CD4-positive, alpha-beta T cell treated with Interleukin-15 for 4 hours (primary cell): ENCODE measurements around the gene MRTFA.

ENCODE experiments used
- DNase-seq: peaks from one replicate; pipeline ENCODE4 v3.0.0-alpha.2; 2020; ENCODE audit warnings: low spot score

The MRTFA gene

DNA sequence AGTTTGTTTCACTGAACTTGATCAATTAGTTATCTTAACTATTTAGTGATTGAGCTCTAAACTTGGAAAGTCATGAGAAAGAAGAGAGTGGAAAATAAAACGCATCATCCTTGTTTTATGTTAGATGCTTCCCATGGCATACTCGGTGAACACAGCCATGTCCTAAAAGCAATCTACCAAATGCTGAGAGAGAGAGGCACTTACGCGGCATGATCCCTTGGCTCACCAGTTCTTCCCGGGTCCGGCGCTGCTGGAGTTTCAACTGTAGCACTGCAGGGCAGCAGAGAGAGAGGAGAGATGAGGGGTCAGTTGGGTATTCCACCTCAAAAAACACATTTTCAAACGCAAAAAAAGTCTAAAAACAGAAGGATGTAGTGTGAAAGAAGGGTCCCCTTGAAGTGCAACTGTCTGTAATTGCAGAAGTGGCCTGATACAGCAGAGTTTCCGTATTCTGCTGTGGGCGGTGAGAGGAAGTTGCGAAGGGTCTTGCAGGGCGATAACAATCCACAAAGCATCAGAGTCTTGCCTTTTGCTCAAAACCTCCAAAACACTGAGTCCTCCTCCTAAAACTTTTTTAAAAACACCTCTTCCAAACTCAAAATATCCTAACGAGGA is 173.4 kb downstream of the MRTFA start:
- DNase-seq: peak; percentile 53

DNA sequence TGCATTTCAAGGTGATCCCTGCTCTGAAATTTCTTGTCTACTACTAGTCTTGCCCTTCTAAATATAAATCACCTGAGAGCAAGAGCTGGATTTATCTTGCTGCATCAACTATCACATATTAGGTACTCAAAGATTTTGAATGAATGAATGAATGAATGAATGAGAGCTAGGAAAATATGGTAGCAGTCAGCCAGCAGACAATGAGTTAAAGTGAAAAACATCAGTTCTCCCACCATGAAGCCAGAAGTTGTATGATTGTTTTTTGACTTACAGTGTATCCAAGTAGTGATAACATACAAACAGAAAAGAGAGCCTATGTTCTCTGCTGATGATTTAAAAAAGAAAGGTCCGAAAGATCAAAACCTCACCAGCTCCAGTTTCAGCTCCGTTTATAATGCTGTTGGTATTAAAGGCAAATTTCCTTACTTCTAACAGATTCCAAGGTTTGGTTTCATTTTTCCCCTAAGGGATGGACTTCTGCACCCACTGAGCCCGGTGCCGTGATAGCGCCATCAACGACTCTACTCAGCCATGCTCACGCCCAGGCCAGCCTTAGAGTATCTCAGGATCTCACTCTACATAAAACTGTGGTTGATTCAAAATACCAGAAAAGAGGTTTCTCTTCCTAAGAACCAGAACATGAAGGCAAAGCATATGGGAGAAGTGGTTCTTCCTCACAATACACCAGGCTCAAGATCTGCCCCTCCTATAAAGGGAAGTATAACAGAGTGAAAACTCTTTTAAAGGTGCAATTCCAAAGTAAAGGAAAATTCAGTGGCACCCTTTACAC is 174.1 kb downstream of the MRTFA start:
- peak; percentile 33 for DNase-seq

DNA sequence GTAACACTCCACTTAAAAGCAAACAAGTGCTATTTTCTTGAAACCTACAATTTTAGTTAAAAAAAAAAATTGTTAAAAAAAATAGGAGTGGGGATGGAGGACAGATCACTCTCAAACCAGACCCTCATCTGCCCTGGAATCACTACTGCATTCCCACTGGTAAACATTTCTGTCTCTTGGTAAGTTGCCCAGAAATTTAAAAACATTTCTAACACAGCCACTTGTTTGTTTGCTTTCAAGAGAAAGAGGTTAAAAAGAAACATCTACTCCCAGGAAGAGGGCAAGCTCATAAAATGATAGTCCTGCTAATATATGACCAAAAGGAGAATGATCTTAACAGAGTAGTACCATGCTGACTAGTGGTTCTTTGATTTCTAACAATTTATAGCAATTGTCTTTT is 182.8 kb downstream of the MRTFA start:
- no peak for DNase-seq

DNA sequence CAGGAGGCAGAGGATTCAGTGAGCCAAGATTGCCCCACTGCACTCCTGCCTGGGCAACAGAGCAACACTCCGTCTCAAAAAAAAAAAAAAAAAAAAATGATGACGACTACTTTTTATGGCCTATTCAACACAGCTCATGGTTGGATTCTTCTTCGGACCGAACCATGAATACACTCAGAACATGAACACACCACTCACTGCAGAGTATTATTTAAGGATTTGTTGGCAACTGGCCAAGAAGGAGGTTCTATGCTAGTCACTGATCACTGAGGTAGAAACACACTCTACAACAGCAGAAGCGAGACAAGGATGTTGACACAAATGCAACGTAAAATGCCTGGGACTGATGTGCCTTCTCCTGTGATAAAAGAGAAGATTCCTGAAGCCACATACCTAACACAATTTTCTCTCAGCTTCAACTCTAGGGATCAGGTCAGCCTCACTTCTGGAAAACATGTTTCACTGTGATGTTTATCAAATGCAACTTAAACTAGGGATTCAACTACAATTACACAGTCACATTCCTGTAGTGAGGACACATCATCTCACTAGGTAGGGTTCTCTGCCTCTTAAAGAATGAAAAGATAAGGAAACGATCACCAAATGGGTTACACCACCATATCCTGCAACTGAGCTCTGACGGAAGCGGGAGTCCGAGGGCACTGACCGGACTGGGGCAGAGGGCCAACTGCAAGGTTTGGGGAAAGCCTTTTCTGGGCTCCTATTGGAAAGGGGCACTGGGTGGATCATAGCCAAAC is 183.6 kb downstream of the MRTFA start:
- DNase-seq: no peak

DNA sequence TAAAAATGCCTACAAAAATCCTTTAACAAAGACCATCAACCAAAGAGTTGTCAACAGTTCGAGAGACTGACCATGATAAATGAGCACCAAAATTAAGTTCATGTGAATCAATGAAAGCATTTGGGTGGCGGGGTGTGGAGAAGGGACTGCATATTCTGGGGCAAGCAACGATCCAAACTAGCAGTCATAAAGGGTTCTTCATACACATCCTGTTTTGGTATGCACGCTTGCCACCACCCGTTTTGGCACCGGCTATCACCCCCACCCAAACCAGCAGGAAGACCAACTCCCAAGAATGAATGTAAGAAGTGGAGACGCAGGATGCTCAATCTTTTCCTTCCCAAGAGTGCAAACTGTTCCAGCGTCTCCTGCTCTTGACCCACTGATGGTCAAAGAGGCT is 185.3 kb downstream of the MRTFA start:
- DNase-seq: peak; percentile 22

DNA sequence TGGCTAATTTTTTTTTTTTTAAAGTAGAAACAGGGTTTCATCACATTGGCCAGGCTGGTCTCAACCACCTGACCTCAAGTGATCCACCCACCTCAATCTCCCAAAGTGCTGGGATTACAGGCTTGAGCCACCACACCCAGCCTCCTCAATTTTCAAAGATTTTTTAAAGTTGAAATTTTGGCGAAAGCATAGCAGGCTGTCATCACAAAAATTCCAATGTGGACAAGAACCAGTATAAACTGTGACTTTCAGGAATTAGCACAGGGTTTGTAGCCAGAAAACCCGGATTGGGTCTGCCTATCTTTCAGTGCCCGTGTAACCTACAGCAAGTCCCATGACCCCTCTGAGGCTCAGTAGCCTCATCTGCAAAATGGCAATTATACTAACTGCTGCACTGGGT is 185.9 kb downstream of the MRTFA start:
- DNase-seq: no peak

DNA sequence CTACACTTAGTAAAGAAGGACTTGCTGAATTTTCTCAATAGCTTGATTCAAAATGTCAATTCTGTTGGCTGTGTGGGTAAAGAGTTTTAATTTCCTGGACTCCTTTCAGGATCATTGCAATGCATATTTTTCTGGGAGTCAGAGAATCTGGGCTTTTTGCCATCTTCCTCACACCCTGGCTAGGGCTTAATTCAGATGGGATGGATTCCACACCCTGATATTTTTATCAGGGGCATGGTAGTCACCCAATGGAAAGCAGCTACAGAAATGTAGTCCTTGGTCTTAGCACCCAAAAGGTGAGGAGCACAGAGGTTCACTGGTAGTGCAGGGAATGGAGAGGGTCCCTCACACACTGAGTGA is 186.9 kb downstream of the MRTFA start:
- DNase-seq: no peak

DNA sequence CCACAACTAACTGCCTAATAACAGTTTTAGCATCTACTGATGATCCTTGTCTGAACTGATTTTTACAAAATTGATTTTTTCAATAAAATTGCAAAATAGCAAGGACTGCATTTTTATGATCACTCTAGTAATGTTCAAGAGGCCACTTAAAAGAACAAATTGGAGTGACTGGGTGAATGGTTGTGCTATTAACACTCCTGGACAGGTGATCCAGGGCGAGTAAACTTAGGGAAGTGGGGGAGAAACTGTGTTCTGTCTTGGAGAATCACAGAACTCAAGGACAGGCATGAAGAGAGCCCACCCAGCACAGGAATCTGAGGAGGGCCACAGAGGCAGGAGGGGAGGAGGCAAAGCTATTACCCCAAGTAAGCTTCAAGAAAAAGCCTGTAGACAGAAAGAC is 190.3 kb downstream of the MRTFA start:
- DNase-seq: no peak

DNA sequence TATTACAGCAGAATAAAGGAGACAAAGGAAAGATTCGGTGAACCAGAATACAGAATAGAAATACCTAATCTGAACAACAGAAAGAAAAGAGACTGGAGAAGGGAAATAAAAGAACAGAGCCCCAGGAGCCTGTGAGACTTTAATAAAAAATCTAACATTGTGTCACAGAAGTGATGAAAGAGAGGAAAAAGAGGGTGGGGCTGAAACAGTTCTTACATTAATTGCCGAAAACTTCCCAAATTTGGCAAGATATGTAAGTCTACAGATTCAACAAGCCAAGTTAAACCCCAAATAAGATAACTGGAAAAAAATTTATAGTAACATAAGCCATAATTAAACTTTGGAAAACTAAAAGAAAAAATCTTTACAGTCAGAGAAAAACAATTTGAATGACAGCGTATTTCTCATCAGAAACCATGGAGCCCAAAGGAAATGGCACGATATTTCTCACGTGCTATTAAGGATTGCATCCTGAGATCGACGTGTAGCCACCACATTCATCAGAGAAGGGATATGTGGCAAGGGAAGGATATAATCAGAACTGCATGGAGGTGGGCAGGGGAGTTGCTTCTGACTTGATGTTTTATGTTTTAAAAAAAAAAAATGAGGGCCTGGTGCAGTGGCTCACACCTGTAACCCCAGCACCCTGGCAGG is 192.2 kb downstream of the MRTFA start:
- DNase-seq: no peak

DNA sequence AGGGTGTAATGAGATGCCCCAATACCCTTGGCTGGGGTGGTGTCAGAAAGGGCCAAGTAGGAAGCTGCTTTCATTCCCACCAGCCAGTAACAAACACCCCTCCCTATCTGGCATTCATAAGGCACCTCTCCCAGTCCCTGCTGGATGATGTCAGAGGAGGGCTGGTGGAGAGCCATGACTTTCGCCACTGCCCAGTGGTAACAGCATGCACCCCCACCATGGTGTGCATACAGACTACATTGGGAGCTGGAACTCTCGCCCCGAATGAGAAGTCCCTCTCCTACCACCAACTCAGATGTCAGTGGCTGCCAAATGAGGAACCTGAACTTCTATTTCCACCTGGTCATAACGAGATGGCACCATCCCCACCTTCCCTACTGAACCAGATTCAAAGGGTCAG is 192.8 kb downstream of the MRTFA start:
- no peak for DNase-seq

DNA sequence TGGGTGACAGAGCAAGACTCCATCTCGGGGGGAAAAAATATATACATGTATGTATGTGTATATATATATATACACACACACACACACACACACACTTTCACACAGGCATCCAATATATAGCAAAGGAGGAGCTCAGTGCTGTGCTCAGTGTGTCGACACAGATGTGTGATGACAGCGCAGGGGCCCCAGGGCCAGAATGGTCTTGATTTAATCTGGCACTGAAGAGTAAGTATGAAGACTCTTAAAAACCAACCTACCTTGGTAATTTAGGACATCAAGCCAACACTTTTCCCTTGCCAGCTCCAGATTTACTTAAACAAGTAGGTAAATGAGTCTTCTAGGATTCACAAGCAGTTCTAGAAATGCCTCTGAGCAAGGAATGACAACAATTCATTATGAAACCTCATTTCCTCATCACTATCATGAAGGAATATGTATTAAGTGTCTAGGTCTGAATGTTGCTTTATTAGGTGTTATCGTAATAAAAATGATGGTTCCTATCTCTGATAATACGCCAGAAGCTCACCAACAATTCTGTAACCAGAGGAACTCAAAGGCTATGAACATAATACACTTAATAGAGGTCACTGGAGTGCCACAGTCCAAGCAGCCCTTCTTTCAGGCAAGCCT is 194.6 kb downstream of the MRTFA start:
- DNase-seq: no peak

DNA sequence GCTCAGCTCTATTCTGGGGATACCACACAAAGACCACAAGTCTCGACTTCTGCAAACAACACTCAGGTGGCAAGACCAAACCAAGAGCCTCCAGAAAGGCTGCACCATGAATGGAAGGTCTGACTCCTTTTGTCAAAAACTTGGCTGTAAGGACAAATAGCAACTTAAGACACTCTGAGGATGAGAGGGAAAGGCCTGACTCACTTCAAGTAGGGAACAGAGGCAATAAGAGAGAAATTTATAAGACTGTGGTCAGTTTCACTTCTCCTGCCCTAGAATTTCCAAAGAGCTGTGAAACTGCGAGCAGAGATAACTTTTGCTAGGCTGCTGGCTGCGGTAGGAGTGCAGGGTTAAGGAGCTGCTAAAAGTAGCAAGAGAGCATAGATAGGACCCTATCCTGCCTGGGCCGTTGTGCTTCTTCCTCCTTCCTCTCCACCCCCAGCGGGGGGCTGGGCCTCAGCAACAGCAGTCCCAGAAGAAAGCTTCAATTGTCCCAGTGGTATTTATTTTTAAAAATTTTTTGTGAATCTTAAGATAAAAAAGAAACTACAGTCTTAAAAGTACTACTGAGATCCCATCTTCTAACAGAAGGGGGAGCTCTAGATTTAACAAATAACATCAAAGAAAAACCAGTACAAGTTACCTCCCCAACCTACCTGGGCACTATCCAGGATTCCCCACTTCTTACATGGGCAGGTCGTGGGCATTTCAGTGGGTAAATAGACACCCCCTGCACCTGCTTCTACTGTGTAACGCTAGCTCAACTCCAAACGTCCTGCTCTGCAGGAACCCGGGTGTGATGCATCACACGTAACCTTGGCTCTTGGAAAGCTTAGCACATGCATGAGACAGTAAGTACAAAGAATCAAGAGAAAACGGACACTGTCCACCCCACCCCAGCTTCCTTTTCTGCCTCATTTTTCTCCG is 199.8 kb downstream of the MRTFA start:
- peak; percentile 65 for DNase-seq

DNA sequence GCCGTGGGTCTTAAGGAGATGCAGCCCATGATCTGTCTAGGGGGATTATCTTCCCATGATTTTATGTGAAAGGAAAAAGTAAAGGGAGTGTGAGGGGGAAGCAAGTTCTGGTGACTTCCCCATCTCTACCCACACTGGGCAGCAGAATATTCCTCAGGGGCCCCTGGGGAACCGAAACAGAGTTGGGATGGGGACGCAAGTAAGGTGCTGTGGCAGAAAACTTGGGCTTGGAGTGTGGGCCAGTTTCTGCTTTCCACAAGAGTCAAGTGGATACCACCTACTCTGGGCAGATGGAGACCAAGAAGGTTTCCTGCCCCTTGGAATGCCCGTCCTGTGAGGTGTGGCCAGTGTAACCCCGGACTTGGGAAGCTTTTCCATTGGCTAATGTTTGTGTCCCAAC is 201.8 kb downstream of the MRTFA start:
- DNase-seq: no peak

DNA sequence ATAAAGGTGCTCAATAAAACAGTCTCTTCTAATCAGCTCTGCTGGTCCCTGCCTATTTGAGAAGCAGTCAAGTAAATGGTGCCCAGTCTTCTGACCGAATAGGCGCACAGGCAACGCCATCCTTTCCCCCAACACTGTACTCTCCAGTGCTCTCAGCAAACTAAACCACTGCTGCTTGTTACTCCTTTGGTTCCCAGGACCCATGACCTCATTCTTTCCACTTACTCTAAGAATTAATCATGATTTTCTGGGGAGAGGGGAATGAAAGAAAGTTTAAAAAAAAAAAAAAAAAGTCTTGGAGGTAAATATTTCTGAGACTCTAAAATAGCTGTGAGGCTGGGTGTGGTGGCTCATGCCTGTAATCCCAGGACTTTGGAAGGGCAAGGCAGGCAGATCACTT is 202.4 kb downstream of the MRTFA start:
- no peak for DNase-seq

DNA sequence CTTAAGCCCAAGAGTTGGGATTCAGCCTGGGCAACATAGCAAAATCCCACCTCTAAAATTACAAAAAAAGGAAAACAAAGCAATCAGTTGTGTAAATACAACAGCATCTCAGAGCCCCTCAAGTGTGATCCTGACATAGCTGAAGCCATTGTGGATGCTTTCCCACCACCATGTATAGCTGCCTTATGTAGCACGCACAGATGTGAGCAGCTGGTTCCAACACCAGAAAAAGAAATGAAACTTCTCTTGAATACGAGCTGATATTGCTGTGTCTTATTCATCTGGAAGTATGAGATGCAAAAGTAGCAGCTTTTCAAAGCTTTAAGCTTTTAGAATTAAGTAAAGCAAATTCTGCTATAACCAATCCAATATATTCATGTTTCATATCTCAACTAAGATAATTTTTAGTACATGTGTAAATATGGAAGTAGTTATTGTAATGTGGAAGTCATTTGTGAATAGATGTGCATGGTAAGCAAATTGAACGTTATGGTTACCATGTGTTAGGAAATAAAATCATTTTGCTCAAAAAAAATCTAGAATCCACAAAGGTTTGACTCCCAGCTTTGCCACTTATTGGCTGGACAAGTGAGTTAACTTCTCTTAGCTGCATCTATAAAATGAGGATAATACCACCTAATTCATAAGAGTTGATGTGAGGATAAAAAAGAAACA is 203.0 kb downstream of the MRTFA start:
- DNase-seq: no peak

DNA sequence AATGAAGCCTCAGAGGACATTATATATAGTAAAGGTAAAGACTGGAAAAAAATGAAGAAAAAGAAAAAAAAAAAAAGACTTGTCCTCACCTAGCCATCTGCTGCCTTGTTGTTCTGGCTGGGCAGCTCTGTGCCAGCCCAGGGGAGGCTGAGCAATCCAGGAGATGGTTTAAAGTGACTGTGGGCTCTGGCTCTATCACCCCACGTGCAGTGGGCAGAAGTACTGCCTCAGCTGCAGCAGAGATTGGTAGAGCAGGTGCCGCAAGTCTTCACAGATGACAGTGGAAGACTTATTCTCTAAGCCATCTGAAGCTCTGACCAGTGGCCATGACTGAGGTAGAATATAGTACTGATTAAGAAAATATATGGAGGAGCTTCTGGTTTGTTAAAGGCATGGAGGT is 203.9 kb downstream of the MRTFA start:
- no peak for DNase-seq

DNA sequence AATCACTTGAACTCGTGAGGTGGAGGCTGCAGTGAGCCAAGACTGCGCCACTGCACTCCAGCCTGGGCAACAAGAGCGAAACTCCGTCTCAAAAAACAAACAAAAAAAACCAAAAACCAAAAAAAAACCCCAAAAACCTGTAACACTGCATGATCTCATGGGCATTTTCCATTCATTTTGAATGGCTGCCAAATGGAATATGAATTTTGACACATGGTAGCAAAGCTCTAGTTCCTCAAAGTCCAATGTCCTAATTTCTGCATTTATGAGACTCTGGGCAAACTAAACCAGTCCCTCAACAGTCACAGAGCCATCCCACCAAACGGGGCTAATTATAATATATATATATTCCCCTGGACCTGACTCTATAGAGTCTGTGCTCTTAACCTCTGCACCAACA is 204.4 kb downstream of the MRTFA start:
- no peak for DNase-seq

DNA sequence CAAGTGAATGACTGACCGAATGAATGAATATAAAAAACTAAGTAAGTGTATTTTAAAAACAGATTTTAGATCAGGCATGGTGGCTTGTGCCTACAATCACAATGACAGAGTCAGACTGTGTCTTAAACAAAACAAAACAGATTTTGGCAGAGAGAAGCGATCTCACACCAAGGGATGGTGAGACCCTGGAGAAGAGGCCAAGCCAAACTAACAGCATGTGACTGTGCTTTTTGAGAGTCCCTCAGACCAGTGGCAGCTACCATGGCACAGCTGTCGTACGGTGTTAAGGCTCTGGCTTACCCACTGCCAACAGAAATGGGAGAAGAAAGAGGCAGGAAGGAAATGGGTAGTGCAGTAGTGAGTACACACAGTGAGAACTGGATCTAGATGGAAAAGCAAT is 205.5 kb downstream of the MRTFA start:
- DNase-seq: no peak

DNA sequence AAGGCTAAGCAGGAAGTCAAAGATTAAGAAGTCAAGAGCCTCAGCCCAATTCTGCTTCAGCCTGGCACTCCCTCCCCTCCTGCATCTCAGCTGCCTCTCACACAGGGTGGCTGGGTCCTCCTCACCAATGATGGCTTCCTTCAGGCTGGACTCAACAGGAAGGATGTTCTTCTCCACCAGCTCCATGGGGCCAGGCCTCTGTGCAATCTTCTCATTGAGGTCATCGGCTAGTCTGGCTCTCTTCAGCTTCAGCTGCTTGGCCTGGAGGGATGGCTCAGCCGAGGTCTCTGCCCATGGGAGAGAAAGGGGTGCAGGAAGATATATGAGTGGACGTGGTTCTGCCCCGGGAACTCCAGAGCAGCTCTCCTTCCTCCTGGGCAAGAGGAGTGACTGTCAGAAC is 207.0 kb downstream of the MRTFA start:
- no peak for DNase-seq

DNA sequence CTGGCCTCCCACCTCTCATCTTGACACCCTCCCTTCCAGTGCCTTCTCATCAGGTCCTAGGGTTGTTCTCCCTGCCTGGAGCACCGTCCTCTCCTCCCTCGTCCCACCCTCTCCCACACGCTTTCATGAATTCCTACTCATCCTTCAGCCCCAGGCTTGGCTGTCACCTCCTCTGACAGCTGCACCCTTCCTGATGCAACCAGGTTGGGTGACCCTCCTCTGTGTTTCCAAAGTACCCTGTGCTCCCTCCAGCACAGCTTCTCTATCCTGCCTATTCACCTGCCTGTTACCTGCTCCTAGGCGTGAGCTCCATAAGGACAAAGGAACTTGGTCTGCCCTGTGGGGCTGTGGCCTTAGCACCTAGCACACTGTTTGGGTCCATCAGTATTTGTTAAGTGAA is 207.7 kb downstream of the MRTFA start:
- no peak for DNase-seq
